Measurements from ENCODE around the gene USP25. TPM values are rescaled to one million over a fixed set of nuclear protein-coding genes. Genes with fewer than 3 reads are reported as not detected.
"Not testable (repeated sequence)": the region's sequence is repeated elsewhere in the genome, so short reads cannot be mapped to it uniquely, and the experiment has no call there.

The USP25 gene
- total RNA-seq, 8 experiments from 2014 or later, result 18.7 to 48.5 (median 34.0) TPM

DNA sequence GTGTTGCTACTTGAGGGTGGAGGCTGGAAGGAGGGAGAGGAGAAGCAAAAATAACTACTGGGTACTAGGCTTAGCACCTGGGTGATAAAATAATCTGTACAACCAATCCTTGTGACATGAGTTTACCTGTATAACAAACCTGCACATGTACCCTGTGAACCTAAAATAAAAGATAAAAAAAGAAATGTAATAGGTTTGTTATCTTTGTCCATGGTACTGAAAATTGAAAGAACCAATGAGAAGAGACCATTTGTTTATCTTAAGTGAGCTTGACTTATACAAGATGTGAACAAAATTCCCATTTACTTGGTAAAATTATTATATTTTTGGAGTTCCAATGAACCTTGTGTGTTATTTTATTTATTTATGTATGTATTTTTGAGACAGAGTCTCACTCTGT is 11.1 kb upstream of the USP25 start:
- Histone ChIP-seq H3K4me1 (replicated peaks in 1 of 2) (no peaks in the 10 kb centered on the region), H3K4me3 (no peak overlapping the region), H3K27ac (no peak overlapping the region)
- no peak for ATAC-seq (replicated peaks in 6 of 8)
- in situ Hi-C loops (cut with MboI; ENCODE audit: low pct_unique_long_range_greater_than_20kb in 2 of 9, low sequenced_read_pairs in 9 of 9, unreplicated experiment in 9 of 9), result no loop called here

DNA sequence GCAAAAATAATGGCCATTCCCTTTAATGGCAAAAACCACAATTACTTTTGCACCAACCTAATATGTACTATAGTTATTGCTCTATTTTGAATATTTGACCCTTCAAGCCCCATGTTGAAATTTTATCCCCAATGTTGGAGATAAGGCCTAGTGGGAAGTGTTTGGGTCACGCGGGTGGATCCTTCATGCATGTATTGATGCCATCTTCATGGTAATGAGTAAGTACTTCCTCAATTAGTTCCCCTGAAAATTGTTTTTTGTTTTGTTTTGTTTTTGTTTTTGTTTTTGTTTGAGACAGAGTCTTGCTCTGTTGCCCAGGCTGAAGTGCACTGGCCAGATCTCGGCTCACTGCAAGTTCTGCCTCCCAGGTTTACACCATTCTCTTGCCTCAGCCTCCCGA is 9.8 kb upstream of the USP25 start:
- in situ Hi-C loops (cut with MboI; ENCODE audit: low pct_unique_long_range_greater_than_20kb in 2 of 9, low sequenced_read_pairs in 9 of 9, unreplicated experiment in 9 of 9), result no loop called here
- no peak overlapping the region for H3K4me3 ChIP-seq
- 92 to 100% (median 100%) methylated on average over 2 to 4 of the region's 4 CpGs; no CpG with 5 or more reads in 3 of the 10 experiments for WGBS, 10 experiments
- H3K27ac ChIP-seq, result no peak overlapping the region
- no peaks in the 10 kb centered on the region for H3K4me1 ChIP-seq (replicated peaks in 1 of 2)
- no peak for ATAC-seq (replicated peaks in 6 of 8)

DNA sequence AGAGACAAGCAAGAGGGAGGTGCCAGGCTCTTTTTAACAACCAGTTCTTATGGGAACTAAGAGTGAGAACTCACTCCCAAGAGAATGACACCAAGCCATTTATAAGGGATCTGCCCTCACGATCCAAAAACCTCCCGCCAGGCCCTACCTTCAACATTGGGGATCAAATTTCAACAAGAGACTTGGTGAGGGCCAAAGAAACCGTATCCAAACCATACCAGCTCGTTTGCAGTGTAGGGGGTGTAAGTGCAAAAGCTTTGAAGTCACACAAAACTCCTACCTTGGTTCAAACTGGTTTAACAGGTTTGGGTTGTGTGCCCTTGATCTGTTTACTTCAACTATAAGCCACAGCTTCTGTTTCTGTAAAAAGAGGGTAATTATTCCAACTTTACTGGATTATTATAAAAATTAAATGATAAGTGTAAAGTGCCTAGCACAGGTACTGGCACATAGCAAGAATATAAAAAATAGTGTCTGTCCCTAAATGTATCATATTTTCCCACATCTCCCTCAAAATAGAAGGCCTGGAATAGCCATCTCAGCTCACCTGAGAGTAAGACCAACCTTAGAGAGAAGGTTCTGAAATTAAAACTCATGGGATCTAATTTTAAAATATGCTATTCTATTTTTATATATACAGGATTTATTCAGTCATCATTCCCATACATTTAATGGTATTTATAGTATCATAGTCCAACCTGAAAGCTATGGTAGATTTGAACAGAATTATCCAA is 7.0 kb upstream of the USP25 start:
- no peak overlapping the region for H3K4me3 ChIP-seq
- 0 to 88% (median 67%) methylated on average over 2 to 4 of the region's 4 CpGs; no CpG with 5 or more reads in 4 of the 10 experiments for WGBS, 10 experiments
- ATAC-seq (replicated peaks in 6 of 8), result no peak

DNA sequence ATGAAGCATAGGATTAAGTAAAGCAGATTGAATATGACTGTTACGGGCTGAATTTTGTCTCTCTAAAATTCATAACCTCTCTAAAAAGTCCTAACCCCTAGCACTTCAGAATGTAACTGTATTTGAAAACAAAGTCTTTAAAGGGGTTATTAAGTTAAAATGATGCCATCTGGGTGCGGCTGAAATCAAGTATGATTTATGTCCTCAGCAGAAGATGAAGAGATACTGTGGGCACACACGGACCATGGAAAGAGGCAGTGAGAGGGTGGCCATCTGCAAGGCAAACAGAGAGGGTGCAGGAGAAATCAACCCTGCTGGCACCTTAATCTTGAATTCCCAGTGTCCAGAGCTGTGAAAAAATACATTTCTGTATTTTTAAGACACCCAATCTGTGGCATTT is 3.8 kb upstream of the USP25 start:
- WGBS, 10 experiments, result 61 to 100% (median 83%) methylated on average over 1 to 3 of the region's 3 CpGs; no CpG with 5 or more reads in 1 of the 10 experiments

More for the DNA sequence above, 7.0 kb upstream of the USP25 start:
- in situ Hi-C loops (cut with MboI; ENCODE audit: low pct_unique_long_range_greater_than_20kb in 2 of 9, low sequenced_read_pairs in 9 of 9, unreplicated experiment in 9 of 9), result no loop called here
- H3K4me1 ChIP-seq (replicated peaks in 1 of 2), result no peaks in the 10 kb centered on the region
- H3K27ac ChIP-seq, result no peak overlapping the region

DNA sequence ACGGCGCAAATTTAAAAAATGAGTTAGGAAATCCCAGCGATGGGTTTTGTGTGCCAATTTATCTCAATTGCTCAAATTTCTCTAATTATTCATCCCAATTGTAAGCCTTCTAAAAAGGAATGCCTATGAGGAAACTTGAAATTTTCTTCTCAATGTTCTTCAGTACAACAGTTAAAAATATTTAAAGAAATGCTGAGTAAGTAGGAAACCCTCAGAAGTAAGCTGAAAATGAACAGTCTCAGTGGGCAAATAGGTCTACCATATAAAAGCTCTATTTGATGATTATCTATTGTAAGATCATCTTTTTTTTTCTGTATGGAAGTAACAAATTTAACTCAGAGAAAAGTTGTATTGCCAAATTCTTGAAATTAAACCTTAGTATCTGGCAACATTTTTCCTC is 1.7 kb upstream of the USP25 start:
- 87 to 100% (median 96%) methylated on average over 1 to 3 of the region's 3 CpGs; no CpG with 5 or more reads in 1 of the 10 experiments for WGBS, 10 experiments
- Histone ChIP-seq H3K27ac (no peak overlapping the region), H3K4me3 (no peak overlapping the region), H3K4me1 (replicated peaks in 1 of 2) (peaks cover 0 to 4% of the 10 kb centered on the region in 2 donors)
- in situ Hi-C loops (cut with MboI; ENCODE audit: low pct_unique_long_range_greater_than_20kb in 2 of 9, low sequenced_read_pairs in 9 of 9, unreplicated experiment in 9 of 9), result no loop called here
- ATAC-seq (replicated peaks in 6 of 8), result no peak

More for the DNA sequence above, 3.8 kb upstream of the USP25 start:
- H3K27ac ChIP-seq, result no peak overlapping the region
- H3K4me3 ChIP-seq, result no peak overlapping the region
- ATAC-seq (replicated peaks in 6 of 8), result no peak
- no peaks in the 10 kb centered on the region for H3K4me1 ChIP-seq (replicated peaks in 1 of 2)
- in situ Hi-C loops (cut with MboI; ENCODE audit: low pct_unique_long_range_greater_than_20kb in 2 of 9, low sequenced_read_pairs in 9 of 9, unreplicated experiment in 9 of 9), result no loop called here

DNA sequence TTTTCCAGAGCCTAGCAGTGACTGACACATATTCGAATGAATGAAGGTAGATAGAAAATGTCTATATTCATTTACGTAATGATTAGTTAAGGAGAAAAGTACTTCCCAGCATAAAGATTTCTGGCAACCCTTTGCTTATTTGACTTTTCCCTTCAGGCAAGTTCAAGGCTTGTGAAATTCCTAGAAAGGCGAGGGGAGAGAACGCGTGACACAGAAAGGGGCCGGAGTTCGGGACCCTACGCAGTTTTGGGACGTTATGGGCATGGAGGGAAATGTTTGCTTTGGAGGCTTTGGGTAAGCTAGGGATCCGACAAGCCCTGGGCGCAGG is 472 bp upstream of the USP25 start:
- Histone ChIP-seq H3K4me1 (replicated peaks in 1 of 2) (peaks cover 3 to 4% of the 10 kb centered on the region in 2 donors), H3K27ac (peak overlapping the region in 1 of 2 donors; percentile 38), H3K4me3 (peak overlapping the region; percentile 55 to 86 (median 78))
- ATAC-seq (replicated peaks in 6 of 8), result no peak
- in situ Hi-C loops (cut with MboI; ENCODE audit: low pct_unique_long_range_greater_than_20kb in 2 of 9, low sequenced_read_pairs in 9 of 9, unreplicated experiment in 9 of 9), result no loop called here
- WGBS, 10 experiments, result 10 to 71% (median 23%) methylated on average over 1 to 6 of the region's 11 CpGs; no CpG with 5 or more reads in 1 of the 10 experiments

DNA sequence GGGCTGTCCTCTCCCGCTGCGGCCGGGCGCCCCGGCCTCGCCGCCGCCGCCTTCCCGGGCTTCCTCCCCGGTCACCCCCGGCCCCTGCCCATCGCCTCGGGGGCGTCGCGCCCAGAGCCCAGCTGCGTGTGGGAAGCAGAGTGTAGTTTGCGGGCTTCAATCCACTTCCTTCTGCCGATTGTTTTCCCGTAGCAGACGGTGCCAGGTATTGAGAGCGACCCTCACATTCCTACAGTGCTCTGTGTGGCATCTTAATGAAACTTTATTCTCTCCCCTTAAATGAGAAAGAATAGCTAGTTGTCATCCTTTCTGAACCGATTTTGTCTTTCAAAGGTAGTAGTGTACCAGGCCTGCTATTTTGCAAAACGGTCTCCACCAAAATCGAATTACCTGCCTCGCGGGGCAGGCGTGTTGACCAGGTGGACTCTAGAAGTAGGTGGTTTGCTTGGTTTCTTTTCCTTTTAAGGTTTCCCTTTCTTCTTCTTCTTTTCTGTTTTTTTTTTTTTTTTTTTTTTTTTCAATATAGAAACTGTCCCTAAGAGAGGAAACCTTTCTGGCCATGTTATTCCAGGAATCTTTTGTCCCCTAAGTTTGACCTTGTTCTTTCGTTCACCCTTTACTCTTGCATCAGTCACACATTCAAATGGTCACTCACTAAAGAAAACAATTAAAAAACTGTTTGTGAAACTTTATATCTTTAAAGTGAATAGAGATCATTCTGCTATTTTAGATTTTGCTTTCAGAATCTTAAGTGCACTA is 881 bp downstream of the USP25 start:
- Histone ChIP-seq H3K27ac (peak overlapping the region; percentile 76 to 78), H3K4me3 (peak overlapping the region; percentile 55 to 86 (median 78)), H3K4me1 (replicated peaks in 1 of 2) (peaks cover 3 to 4% of the 10 kb centered on the region in 2 donors)
- in situ Hi-C loops (cut with MboI; ENCODE audit: low pct_unique_long_range_greater_than_20kb in 2 of 9, low sequenced_read_pairs in 9 of 9, unreplicated experiment in 9 of 9), result no loop called here
- no peak for ATAC-seq (replicated peaks in 6 of 8)
- WGBS, 10 experiments, result 0 to 20% (median 2%) methylated on average over 2 to 14 of the region's 30 CpGs; no CpG with 5 or more reads in 1 of the 10 experiments

DNA sequence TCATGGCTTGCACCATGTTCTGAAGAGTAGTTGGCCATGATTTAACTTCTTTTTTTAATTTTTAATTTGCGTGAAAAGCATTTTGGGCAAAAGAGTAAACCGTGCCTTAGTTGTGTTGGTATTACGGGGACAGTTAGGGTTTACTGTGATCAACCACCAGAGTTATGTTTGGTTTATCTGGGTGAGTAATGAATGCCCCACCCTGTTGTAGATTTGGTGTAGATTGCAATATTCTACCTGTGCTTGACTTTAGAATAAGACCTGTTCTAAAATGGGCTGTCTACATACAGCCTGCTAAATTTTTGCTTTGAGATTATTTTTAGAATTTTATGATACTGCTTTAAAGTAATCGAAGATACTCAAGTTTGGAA is 1.4 kb downstream of the USP25 start:
- Histone ChIP-seq H3K4me1 (replicated peaks in 1 of 2) (peaks cover 3 to 4% of the 10 kb centered on the region in 2 donors), H3K4me3 (peak overlapping the region; percentile 55 to 86 (median 78)), H3K27ac (no peak overlapping the region)
- no peak for ATAC-seq (replicated peaks in 6 of 8)
- WGBS, 10 experiments, result 0 to 20% (median 2%) methylated on average over 1 to 4 of the region's 4 CpGs; no CpG with 5 or more reads in 1 of the 10 experiments
- in situ Hi-C loops (cut with MboI; ENCODE audit: low pct_unique_long_range_greater_than_20kb in 2 of 9, low sequenced_read_pairs in 9 of 9, unreplicated experiment in 9 of 9), result no loop called here

DNA sequence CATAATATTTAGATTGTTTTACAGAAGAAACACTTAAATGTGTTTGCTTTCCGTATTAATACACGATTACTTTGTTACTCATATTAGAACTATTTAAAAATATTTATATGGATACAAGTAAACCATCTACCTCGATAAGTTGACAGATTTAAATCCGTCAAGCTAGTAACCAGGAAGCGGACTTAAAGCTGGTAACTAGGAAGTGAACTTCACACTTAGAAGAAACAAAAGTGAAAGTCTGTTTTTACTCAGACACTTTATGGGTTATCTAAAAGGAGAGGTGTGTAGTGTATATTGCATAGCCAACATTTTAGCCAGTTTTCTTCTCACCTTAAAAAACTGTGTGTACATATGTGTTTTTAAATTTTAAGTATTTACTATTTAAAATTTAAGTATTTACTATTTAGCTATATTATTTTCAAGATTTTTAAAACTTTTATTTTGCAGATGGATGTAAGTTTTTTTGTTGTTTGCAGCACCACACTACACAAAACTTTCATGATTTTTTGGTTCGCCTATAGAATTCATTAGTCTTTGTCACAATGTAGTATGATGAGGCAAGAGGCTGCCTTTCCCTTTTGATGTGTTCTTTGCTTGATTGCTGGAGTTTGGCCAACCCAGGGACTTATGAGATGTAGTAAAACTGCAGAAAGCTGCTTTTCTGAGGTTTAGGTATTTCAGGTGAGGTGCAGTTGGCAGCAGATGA is 2.7 kb downstream of the USP25 start:
- Histone ChIP-seq H3K4me3 (peak overlapping the region; percentile 8 to 83 (median 66)), H3K4me1 (replicated peaks in 1 of 2) (peaks cover 3 to 4% of the 10 kb centered on the region in 2 donors), H3K27ac (no peak overlapping the region)
- ATAC-seq (replicated peaks in 6 of 8), result no peak
- in situ Hi-C loops (cut with MboI; ENCODE audit: low pct_unique_long_range_greater_than_20kb in 2 of 9, low sequenced_read_pairs in 9 of 9, unreplicated experiment in 9 of 9), result no loop called here
- WGBS, 10 experiments, result 8 to 80% (median 25%) methylated on average over 2 to 6 of the region's 6 CpGs; no CpG with 5 or more reads in 1 of the 10 experiments

DNA sequence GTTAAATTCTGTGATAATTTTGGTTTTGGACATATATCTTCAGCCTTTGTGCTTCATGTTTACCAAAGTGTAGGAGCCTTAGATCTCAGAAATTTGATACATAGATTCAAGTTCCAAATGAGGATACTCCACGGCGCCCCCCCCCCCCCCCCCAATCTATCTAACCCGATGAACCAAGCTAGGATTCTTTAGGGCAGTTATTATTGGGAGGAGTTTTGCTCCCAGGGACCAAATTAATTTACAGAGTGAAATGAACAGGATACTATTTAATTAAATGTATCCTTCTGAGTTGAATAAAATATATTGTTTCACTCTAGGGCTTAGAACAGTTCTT is 3.2 kb downstream of the USP25 start:
- no peak for ATAC-seq (replicated peaks in 6 of 8)
- in situ Hi-C loops (cut with MboI; ENCODE audit: low pct_unique_long_range_greater_than_20kb in 2 of 9, low sequenced_read_pairs in 9 of 9, unreplicated experiment in 9 of 9), result no loop called here
- WGBS, 10 experiments, result 0% methylated on average over 1 of the region's 3 CpGs; no CpG with 5 or more reads in 9 of the 10 experiments
- H3K27ac ChIP-seq, result no peak overlapping the region
- H3K4me1 ChIP-seq (replicated peaks in 1 of 2), result peaks cover 3 to 4% of the 10 kb centered on the region in 2 donors
- peak overlapping the region in 2 of 5 donors; percentile 55 to 66 for H3K4me3 ChIP-seq

DNA sequence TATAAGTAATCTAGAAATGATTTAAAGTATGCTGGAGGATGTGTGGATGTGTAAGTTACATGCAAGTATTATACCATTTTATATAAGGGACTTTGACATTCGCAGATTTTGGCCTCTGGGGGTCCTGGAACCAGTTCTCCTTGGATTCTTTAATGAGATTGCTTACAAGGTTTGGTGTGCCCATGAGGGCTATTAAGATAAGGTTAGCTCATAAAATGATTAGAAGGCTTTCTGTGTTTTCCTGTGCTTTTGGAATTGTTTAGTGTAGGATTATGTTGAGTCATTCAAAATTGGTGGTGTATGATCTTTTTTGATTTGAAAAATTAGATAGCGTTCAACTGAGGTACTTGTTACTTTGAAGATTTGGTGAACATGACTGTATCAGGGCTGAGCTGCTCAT is 5.6 kb downstream of the USP25 start:
- Histone ChIP-seq H3K4me1 (replicated peaks in 1 of 2) (peaks cover 9 to 22% of the 10 kb centered on the region in 2 donors), H3K27ac (no peak overlapping the region), H3K4me3 (no peak overlapping the region)
- no peak for ATAC-seq (replicated peaks in 6 of 8)
- WGBS, 10 experiments, result 80 to 100% (median 94%) methylated on average over 1 to 2 of the region's 2 CpGs; no CpG with 5 or more reads in 1 of the 10 experiments
- in situ Hi-C loops (cut with MboI; ENCODE audit: low pct_unique_long_range_greater_than_20kb in 2 of 9, low sequenced_read_pairs in 9 of 9, unreplicated experiment in 9 of 9), result no loop called here

DNA sequence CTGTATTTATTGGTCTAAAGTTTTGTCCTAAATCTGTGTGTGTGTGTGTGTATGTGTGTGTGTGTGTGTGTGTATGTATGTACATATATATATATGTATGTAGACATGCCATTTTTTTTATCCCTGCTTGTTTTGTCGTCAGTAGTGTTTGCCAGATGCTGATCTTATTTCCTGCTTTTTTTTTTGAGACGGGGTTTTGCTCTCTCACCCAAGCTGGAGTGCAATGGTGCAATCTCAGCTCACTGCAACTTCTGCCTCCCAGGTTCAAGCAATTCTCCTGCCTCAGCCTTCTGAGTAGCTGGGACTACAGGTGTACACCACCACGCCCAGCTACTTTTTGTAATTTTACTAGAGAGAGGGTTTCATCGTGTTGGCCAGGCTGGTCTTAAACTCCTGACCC is 6.1 kb downstream of the USP25 start:
- H3K27ac ChIP-seq; H3K4me3 ChIP-seq; in situ Hi-C loops (cut with MboI; ENCODE audit: low pct_unique_long_range_greater_than_20kb in 2 of 9, low sequenced_read_pairs in 9 of 9, unreplicated experiment in 9 of 9): not testable (repeated sequence)
- ATAC-seq (replicated peaks in 6 of 8), result peak in 1 of 8 experiments; percentile 52
- WGBS, 10 experiments, result 16 to 80% (median 67%) methylated on average over 1 to 3 of the region's 4 CpGs; no CpG with 5 or more reads in 2 of the 10 experiments
- H3K4me1 ChIP-seq (replicated peaks in 1 of 2), result peaks cover 9 to 24% of the 10 kb centered on the region in 2 donors

DNA sequence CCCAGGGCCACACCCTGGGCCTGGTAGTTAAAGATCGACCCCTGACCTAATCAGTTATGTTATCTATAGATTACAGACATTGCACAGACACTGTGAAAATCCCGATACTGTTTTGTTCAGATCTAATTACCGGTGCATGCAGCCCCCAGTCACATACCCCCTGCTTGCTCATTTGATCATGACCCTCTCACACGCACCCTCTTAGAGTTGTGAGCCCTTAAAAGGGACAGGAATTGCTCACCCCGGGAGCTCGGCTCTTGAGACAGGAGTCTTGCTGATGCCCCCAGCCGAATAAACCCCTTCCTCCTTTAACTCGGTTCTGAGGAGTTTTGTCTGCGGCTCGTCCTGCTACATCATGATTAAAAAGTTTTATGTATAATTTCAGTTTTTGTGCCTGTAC is 9.0 kb downstream of the USP25 start:
- H3K27ac ChIP-seq; ATAC-seq (replicated peaks in 6 of 8); in situ Hi-C loops (cut with MboI; ENCODE audit: low pct_unique_long_range_greater_than_20kb in 2 of 9, low sequenced_read_pairs in 9 of 9, unreplicated experiment in 9 of 9); H3K4me3 ChIP-seq: not testable (repeated sequence)
- 20 to 100% (median 65%) methylated on average over 1 to 9 of the region's 10 CpGs for WGBS, 10 experiments
- H3K4me1 ChIP-seq (replicated peaks in 1 of 2), result peaks cover 13 to 21% of the 10 kb centered on the region in 2 donors
